Hindlimb muscle (tissue), 1 donor: ENCODE data around the gene CCDC172. TPM values are rescaled to one million over a fixed set of nuclear protein-coding genes. Genes with fewer than 3 reads are reported as not detected.

Experiments used
- DNase-seq: peaks from one replicate; pipeline ENCODE4 v3.0.0-alpha.2; 2013
- polyA plus RNA-seq: library from polyadenylated mRNA; unstranded; fragments of 120-200 nt; gene quantifications from one replicate; pipeline ENCODE4 v1.2.1, GENCODE V29; 2013; ENCODE audit not compliant: insufficient read length

Gene CCDC172
- not detected for polyA plus RNA-seq

- no peak for DNase-seq
Observed at GRCh38 chr10:116324227-116324950, at the start of gene CCDC172. CCDC172 (plus strand) TSS chr10:116324448; CDS start chr10:116325012, 564 bp downstream.

GRCh38 chr10:116276981-116277380, 47.3 kb upstream of the CCDC172 start:
- DNase-seq = no peak

GRCh38 chr10:116278846-116279245, 45.4 kb upstream of the CCDC172 start:
- DNase-seq = no peak

- no peak for DNase-seq
Observed at GRCh38 chr10:116281775-116282174, 42.5 kb upstream of the CCDC172 start.

- no peak for DNase-seq
Observed at GRCh38 chr10:116286626-116287200, 37.5 kb upstream of the CCDC172 start.

GRCh38 chr10:116287906-116288501, 36.2 kb upstream of the CCDC172 start:
- peak; percentile 62 for DNase-seq

GRCh38 chr10:116289652-116290051, 34.6 kb upstream of the CCDC172 start:
- DNase-seq = no peak

- DNase-seq = no peak
Observed at GRCh38 chr10:116292493-116292892, 31.8 kb upstream of the CCDC172 start.

GRCh38 chr10:116296291-116296721, 27.9 kb upstream of the CCDC172 start:
- no peak for DNase-seq

GRCh38 chr10:116298586-116298985, 25.7 kb upstream of the CCDC172 start:
- DNase-seq = no peak

GRCh38 chr10:116300542-116300941, 23.7 kb upstream of the CCDC172 start:
- peak; percentile 67 for DNase-seq

GRCh38 chr10:116304923-116305322, 19.3 kb upstream of the CCDC172 start:
- DNase-seq = no peak

GRCh38 chr10:116306847-116307246, 17.4 kb upstream of the CCDC172 start:
- DNase-seq = no peak

GRCh38 chr10:116307455-116307854, 16.8 kb upstream of the CCDC172 start:
- DNase-seq = no peak

- DNase-seq = no peak
Observed at GRCh38 chr10:116311016-116311415, 13.2 kb upstream of the CCDC172 start.

GRCh38 chr10:116311706-116312490, 12.3 kb upstream of the CCDC172 start:
- no peak for DNase-seq

- DNase-seq = no peak
Observed at GRCh38 chr10:116312548-116312947, 11.7 kb upstream of the CCDC172 start.

GRCh38 chr10:116316503-116316902, 7.7 kb upstream of the CCDC172 start:
- no peak for DNase-seq

GRCh38 chr10:116324951-116325635, 845 bp downstream of the CCDC172 start:
- DNase-seq = no peak

- DNase-seq = no peak
Observed at GRCh38 chr10:116325987-116326386, 1.7 kb downstream of the CCDC172 start.

GRCh38 chr10:116329153-116329552, 4.9 kb downstream of the CCDC172 start:
- DNase-seq = no peak

GRCh38 chr10:116331815-116332214, 7.6 kb downstream of the CCDC172 start:
- no peak for DNase-seq
